IMR-90 (cell line): ENCODE results near the gene NUTM1. TPM values are rescaled to one million over a fixed set of nuclear protein-coding genes. Genes with fewer than 3 reads are reported as not detected.

ENCODE experiments used
- ATAC-seq: fragments of 200-7000 bp; cut with Tn5 transposase; 2 replicates; pipeline ENCODE4 v1.9.1; 2020; ENCODE audit warnings: low read depth, mild to moderate bottlenecking, moderate library complexity
- BruUV-seq: library from RNA; stranded (reverse); fragments of 400-500 nt; replicated peaks from 2 replicates; lab custom pipeline; 2021; lab: Mats Ljungman, UMichigan
- CTCF ChIA-PET: fragments of 300-600 bp; formaldehyde crosslinking; extraction: SDS; loops from one replicate; lab custom pipeline; 2021; ENCODE audit warnings: antibody characterized with exemption; lab: Yijun Ruan, JAX
- POLR2A ChIA-PET: fragments of 300-600 bp; sonication (Branson Sonifier 250); formaldehyde crosslinking; loops from one replicate; lab custom pipeline; 2022; ENCODE audit warnings: antibody characterized with exemption; ENCODE audit not compliant: unreplicated experiment; lab: Charles Lee
- DNase-seq: peaks from one replicate; pipeline ENCODE4 v3.0.0; 2013
- H2AFZ ChIP-seq: replicated peaks from 2 replicates; pipeline ENCODE3; 2013; ENCODE audit warnings: low read length, mild to moderate bottlenecking; ENCODE audit not compliant: poor library complexity
- H2AK5ac ChIP-seq: 2 replicates; pipeline ENCODE4 v1.6.1; 2013; ENCODE audit warnings: low read depth, low read length, inconsistent platforms
- H2AK9ac ChIP-seq: replicated peaks from 2 replicates; pipeline ENCODE3; 2013; ENCODE audit warnings: mild to moderate bottlenecking, low read depth, low read length, moderate library complexity; ENCODE audit not compliant: poor library complexity
- H2BK120ac ChIP-seq: 2 replicates; pipeline ENCODE4 v1.6.1; 2013; ENCODE audit warnings: low read depth, low read length, inconsistent platforms
- H2BK15ac ChIP-seq: 3 replicates; pipeline ENCODE4 v1.6.1; 2013; ENCODE audit warnings: low read depth, low read length, inconsistent platforms
- H2BK20ac ChIP-seq: 2 replicates; pipeline ENCODE4 v1.6.1; 2013; ENCODE audit warnings: low read depth, mild to moderate bottlenecking, inconsistent platforms, low read length, moderate library complexity
- H2BK5ac ChIP-seq: 2 replicates; pipeline ENCODE4 v1.6.1; 2013; ENCODE audit warnings: mild to moderate bottlenecking, low read depth, low read length, inconsistent platforms; ENCODE audit not compliant: poor library complexity, severe bottlenecking
- H3K14ac ChIP-seq: replicated peaks from 2 replicates; pipeline ENCODE4 v1.6.1; 2013; ENCODE audit warnings: low read depth, low read length, inconsistent platforms
- H3K18ac ChIP-seq: 2 replicates; pipeline ENCODE4 v1.6.1; 2013; ENCODE audit warnings: low read depth, low read length, control low read depth
- H3K23ac ChIP-seq: 2 replicates; pipeline ENCODE4 v1.6.1; 2013; ENCODE audit warnings: low read depth, low read length, inconsistent platforms
- H3K27ac ChIP-seq: 2 replicates; pipeline ENCODE4 v1.5.1; 2013; ENCODE audit warnings: mild to moderate bottlenecking, control low read depth, low read length; ENCODE audit not compliant: insufficient read depth
- H3K27me3 ChIP-seq: 2 replicates; pipeline ENCODE4 v1.6.1; 2013; ENCODE audit warnings: low read length; ENCODE audit not compliant: control insufficient read depth, insufficient read depth
- H3K36me3 ChIP-seq: 2 replicates; pipeline ENCODE4 v1.6.1; 2013; ENCODE audit warnings: low read length, mixed read lengths; ENCODE audit not compliant: control insufficient read depth, insufficient read depth
- H3K4ac ChIP-seq: 2 replicates; pipeline ENCODE4 v1.6.1; 2013; ENCODE audit warnings: low read depth, low read length, inconsistent platforms
- H3K4me1 ChIP-seq: 2 replicates; pipeline ENCODE4 v1.6.1; 2013; ENCODE audit warnings: low read length, mixed read lengths; ENCODE audit not compliant: control insufficient read depth, insufficient read depth
- H3K4me2 ChIP-seq: 2 replicates; pipeline ENCODE4 v1.6.1; 2013; ENCODE audit warnings: low read depth, mild to moderate bottlenecking, control low read depth, low read length, moderate library complexity
- H3K4me3 ChIP-seq: 2 replicates; pipeline ENCODE4 v1.5.1; 2013; ENCODE audit warnings: low read depth, mild to moderate bottlenecking, control low read depth, low read length, moderate library complexity; ENCODE audit not compliant: insufficient read depth
- H3K56ac ChIP-seq: 2 replicates; pipeline ENCODE4 v1.6.1; 2013; ENCODE audit warnings: low read length, inconsistent platforms; ENCODE audit not compliant: insufficient read depth; ENCODE audit errors: extremely low read depth
- H3K79me1 ChIP-seq, 2 experiments: 2 replicates each; pipeline ENCODE4 v1.6.1; 2013; ENCODE audit warnings: low read length in 2 of 2, inconsistent platforms in 1 of 2, low read depth in 1 of 2
- H3K9ac ChIP-seq: 2 replicates; pipeline ENCODE4 v1.6.1; 2013; ENCODE audit warnings: low read depth, low read length, control low read depth
- H3K9me1 ChIP-seq: 2 replicates; pipeline ENCODE4 v1.6.1; 2013; ENCODE audit warnings: low read length, inconsistent platforms; ENCODE audit not compliant: insufficient read depth
- H3K9me3 ChIP-seq: 2 replicates; pipeline ENCODE4 v1.6.1; 2013; ENCODE audit warnings: low read length; ENCODE audit not compliant: control insufficient read depth, insufficient read depth
- H4K20me1 ChIP-seq: 2 replicates; pipeline ENCODE4 v1.6.1; 2013; ENCODE audit warnings: low read length, inconsistent platforms; ENCODE audit not compliant: insufficient read depth
- H4K5ac ChIP-seq: 2 replicates; pipeline ENCODE4 v1.6.1; 2013; ENCODE audit warnings: mild to moderate bottlenecking, low read depth, low read length, control low read depth
- H4K8ac ChIP-seq, 2 experiments: 2 replicates each; pipeline ENCODE4 v1.6.1; 2013; ENCODE audit warnings: low read depth in 2 of 2, low read length in 2 of 2, control low read depth in 1 of 2, inconsistent platforms in 1 of 2
- H4K91ac ChIP-seq: 2 replicates; pipeline ENCODE4 v1.6.1; 2013; ENCODE audit warnings: low read depth, low read length, inconsistent platforms; ENCODE audit not compliant: insufficient read depth
- NFE2L2 ChIP-seq: fragments of 150-350 bp; IDR thresholded peaks from 2 replicates; pipeline ENCODE4 v1.6.1; 2016; ENCODE audit warnings: low read depth, mild to moderate bottlenecking, low read length
- POLR2A ChIP-seq: IDR thresholded peaks from 2 replicates; pipeline ENCODE4 v1.6.1; 2012; ENCODE audit warnings: mild to moderate bottlenecking, low read depth, low read length
- SMC3 ChIP-seq: fragments of 150-350 bp; IDR thresholded peaks from 2 replicates; pipeline ENCODE4 v1.6.1; 2016; ENCODE audit warnings: low read depth, mild to moderate bottlenecking, antibody characterized with exemption, low read length, moderate library complexity
- WGBS, 2 experiments: methylation state at CpG; one replicate each; pipeline versions ENCODE4 v1.1.5 to v1.1.7; 2013; ENCODE audit warnings: missing lambda C conversion rate in 2 of 2; ENCODE audit not compliant: insufficient read length in 1 of 2; ENCODE audit errors: extremely low coverage in 2 of 2; 5-methylcytosine and 5-hydroxymethylcytosine counted together
- dilution Hi-C: fragments of 300-500 bp; cut with HindIII; formaldehyde crosslinking; loops from one replicate; pipeline ENCODE4 v1.14.3; 2018; ENCODE audit warnings: low sequenced_read_pairs; ENCODE audit not compliant: unreplicated experiment
- in situ Hi-C: fragments of 300-500 bp; cut with MboI; formaldehyde crosslinking; loops from 3 replicates; pipeline ENCODE4 v1.14.3; 2019; ENCODE audit warnings: low sequenced_read_pairs, inconsistent platforms, mixed read lengths
- intact Hi-C: fragments of 100-400 bp; cut with micrococcal nuclease; formaldehyde crosslinking; loops from 2 replicates; pipeline ENCODE4 v1.10.0; 2022
- polyA plus RNA-seq, 3 experiments: library from polyadenylated mRNA; depleted of rRNA; stranded (reverse); fragments of >200 nt; gene quantifications; 2 replicates each; pipeline ENCODE4 v1.2.3, GENCODE V29; 2012; ENCODE audit warnings: low replicate concordance in 1 of 3
- total RNA-seq: library from RNA; depleted of rRNA; stranded (reverse); fragments of >200 nt; gene quantifications from 2 replicates; pipeline ENCODE4 v1.2.3, GENCODE V29; 2012
- TF ChIP-seq, protein P1 (sequence below): fragments of 150-350 bp; IDR thresholded peaks from 2 replicates; pipeline ENCODE4 v1.6.1; 2017; ENCODE audit warnings: mild to moderate bottlenecking, antibody characterized with exemption, low read length, low read depth
- TF ChIP-seq, protein P2 (sequence below): conservative IDR thresholded peaks from 2 replicates; pipeline ENCODE4 v1.5.1; 2012; ENCODE audit warnings: mild to moderate bottlenecking, low read depth, low read length, improper control_type of control experiment

Gene NUTM1
- total and polyA plus RNA-seq, 2 of the 4 experiments (the other 2 are of a cell fraction): not detected

DNA sequence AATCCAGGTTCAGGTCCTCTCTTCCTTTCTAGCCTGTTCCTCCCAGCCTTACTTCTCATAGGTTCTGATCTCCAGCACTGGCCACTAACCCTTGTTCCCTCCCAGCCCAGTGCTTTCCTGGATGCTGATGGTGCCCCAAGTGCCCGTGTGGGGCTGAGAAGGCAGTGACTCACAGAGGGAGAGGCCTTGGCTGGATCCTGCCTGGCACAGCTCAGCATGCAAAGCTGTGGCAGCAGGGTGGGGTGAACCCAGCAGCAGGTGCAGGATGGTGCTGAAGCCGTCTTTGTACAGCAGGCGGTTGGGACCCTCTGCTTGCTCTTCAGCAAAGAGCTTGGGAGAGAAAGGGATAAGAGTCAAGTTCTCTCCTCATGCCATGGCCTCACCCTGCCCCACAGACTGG is 16.3 kb downstream of the NUTM1 start:
- no peak overlapping the region for H2AK9ac ChIP-seq
- no peak overlapping the region for H2BK5ac ChIP-seq
- no peak overlapping the region for H3K18ac ChIP-seq
- H3K9me1 ChIP-seq: no peaks in the 10 kb centered on the region
- CTCF ChIA-PET: no interaction called here
- no peaks in the 10 kb centered on the region for H3K4me1 ChIP-seq
- H3K4me3 ChIP-seq: no peak overlapping the region
- no peaks in the 10 kb centered on the region for H3K27me3 ChIP-seq
- H2AFZ ChIP-seq: no peak overlapping the region
- H3K36me3 ChIP-seq: peaks cover 36% of the 10 kb centered on the region
- no peak overlapping the region for H3K27ac ChIP-seq
- H3K14ac ChIP-seq: no peak overlapping the region
- H3K9ac ChIP-seq: no peak overlapping the region
- ATAC-seq: no peak
- no peaks in the 10 kb centered on the region for H4K20me1 ChIP-seq
- no peak for DNase-seq
- TF ChIP-seq, protein P1, sequence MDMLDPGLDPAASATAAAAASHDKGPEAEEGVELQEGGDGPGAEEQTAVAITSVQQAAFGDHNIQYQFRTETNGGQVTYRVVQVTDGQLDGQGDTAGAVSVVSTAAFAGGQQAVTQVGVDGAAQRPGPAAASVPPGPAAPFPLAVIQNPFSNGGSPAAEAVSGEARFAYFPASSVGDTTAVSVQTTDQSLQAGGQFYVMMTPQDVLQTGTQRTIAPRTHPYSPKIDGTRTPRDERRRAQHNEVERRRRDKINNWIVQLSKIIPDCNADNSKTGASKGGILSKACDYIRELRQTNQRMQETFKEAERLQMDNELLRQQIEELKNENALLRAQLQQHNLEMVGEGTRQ: no peak
- no peak for TF ChIP-seq NFE2L2
- TF ChIP-seq SMC3: no peak
- TF ChIP-seq POLR2A: no peak
- TF ChIP-seq, protein P2, sequence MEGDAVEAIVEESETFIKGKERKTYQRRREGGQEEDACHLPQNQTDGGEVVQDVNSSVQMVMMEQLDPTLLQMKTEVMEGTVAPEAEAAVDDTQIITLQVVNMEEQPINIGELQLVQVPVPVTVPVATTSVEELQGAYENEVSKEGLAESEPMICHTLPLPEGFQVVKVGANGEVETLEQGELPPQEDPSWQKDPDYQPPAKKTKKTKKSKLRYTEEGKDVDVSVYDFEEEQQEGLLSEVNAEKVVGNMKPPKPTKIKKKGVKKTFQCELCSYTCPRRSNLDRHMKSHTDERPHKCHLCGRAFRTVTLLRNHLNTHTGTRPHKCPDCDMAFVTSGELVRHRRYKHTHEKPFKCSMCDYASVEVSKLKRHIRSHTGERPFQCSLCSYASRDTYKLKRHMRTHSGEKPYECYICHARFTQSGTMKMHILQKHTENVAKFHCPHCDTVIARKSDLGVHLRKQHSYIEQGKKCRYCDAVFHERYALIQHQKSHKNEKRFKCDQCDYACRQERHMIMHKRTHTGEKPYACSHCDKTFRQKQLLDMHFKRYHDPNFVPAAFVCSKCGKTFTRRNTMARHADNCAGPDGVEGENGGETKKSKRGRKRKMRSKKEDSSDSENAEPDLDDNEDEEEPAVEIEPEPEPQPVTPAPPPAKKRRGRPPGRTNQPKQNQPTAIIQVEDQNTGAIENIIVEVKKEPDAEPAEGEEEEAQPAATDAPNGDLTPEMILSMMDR: no peak
- intact Hi-C loops (loop anchor here (5.0 kb wide), 1 partner anchor 223 kb away; the partner anchor contains the start of gene GOLGA8B), dilution Hi-C loops (no loop called here), in situ Hi-C loops (no loop called here)
- H4K5ac ChIP-seq: no peak overlapping the region
- no peak overlapping the region for H4K8ac ChIP-seq
- H2BK15ac ChIP-seq: no peak overlapping the region
- H3K79me1 ChIP-seq: 0 out of 4 replicates have a peak, but pooled peaks cover 2 to 6% of the 10 kb centered on the region in 2 experiments
- no peak overlapping the region for H2AK5ac ChIP-seq
- POLR2A ChIA-PET: no interaction called here
- no peak overlapping the region for H2BK120ac ChIP-seq
- no peaks in the 10 kb centered on the region for H3K9me3 ChIP-seq
- no peak overlapping the region for H3K4me2 ChIP-seq
- no TSS peak for BruUV-seq
- no peak overlapping the region for H3K4ac ChIP-seq
- H3K56ac ChIP-seq: no peak overlapping the region
- H4K91ac ChIP-seq: no peak overlapping the region
- no peak overlapping the region for H2BK20ac ChIP-seq
- H3K23ac ChIP-seq: no peak overlapping the region
- no CpG with 5 or more reads among the region's 3 CpGs for WGBS, 2 experiments
